T follicular helper cell (primary cell): ENCODE results near the gene NEGR1.

Experiments used
- DNase-seq: peaks from one replicate; pipeline ENCODE4 v3.0.0-alpha.2; 2020; ENCODE audit warnings: low read depth

The NEGR1 gene

GRCh38 chr1:71687376-71687775 lies 595.0 kb downstream of the NEGR1 start:
- no peak for DNase-seq

GRCh38 chr1:71676979-71677925 lies 605.1 kb downstream of the NEGR1 start:
- no peak for DNase-seq

GRCh38 chr1:71668065-71668464 lies 614.3 kb downstream of the NEGR1 start:
- no peak for DNase-seq

- DNase-seq, result no peak
Observed at GRCh38 chr1:71667216-71667615, 615.1 kb downstream of the NEGR1 start.

- DNase-seq, result no peak
Observed at GRCh38 chr1:71666609-71667008, 615.7 kb downstream of the NEGR1 start.

GRCh38 chr1:71660411-71660810 lies 621.9 kb downstream of the NEGR1 start:
- DNase-seq, result no peak

GRCh38 chr1:71657891-71658679 lies 624.3 kb downstream of the NEGR1 start:
- no peak for DNase-seq

GRCh38 chr1:71656902-71657301 lies 625.4 kb downstream of the NEGR1 start:
- no peak for DNase-seq

- no peak for DNase-seq
Observed at GRCh38 chr1:71655604-71656003, 626.7 kb downstream of the NEGR1 start.

GRCh38 chr1:71653952-71654351 lies 628.4 kb downstream of the NEGR1 start:
- no peak for DNase-seq

GRCh38 chr1:71651214-71651613 lies 631.1 kb downstream of the NEGR1 start:
- no peak for DNase-seq

GRCh38 chr1:71650119-71650518 lies 632.2 kb downstream of the NEGR1 start:
- no peak for DNase-seq

- no peak for DNase-seq
Observed at GRCh38 chr1:71649608-71650007, 632.7 kb downstream of the NEGR1 start.

- no peak for DNase-seq
Observed at GRCh38 chr1:71647513-71648300, 634.6 kb downstream of the NEGR1 start.

- no peak for DNase-seq
Observed at GRCh38 chr1:71645015-71645414, 637.3 kb downstream of the NEGR1 start.

- DNase-seq, result no peak
Observed at GRCh38 chr1:71641903-71642302, 640.4 kb downstream of the NEGR1 start.

GRCh38 chr1:71640998-71641397 lies 641.3 kb downstream of the NEGR1 start:
- no peak for DNase-seq

- DNase-seq, result no peak
Observed at GRCh38 chr1:71640116-71640515, 642.2 kb downstream of the NEGR1 start.

GRCh38 chr1:71638081-71638766 lies 644.1 kb downstream of the NEGR1 start:
- DNase-seq, result no peak

GRCh38 chr1:71635568-71635967 lies 646.8 kb downstream of the NEGR1 start:
- DNase-seq, result no peak

GRCh38 chr1:71634159-71634558 lies 648.2 kb downstream of the NEGR1 start:
- DNase-seq, result no peak

GRCh38 chr1:71630073-71630472 lies 652.3 kb downstream of the NEGR1 start:
- no peak for DNase-seq
